ENCODE data around the gene CDC42EP4.

GRCh38 chr17:73320601-73321264, 8.9 kb upstream of the CDC42EP4 start:
- TF ChIP-seq CTCF (IDR thresholded peaks at IDR 0.05; ENCODE audit: low read depth, low read length, missing input control) (no peak), RAD21 (IDR thresholded peaks at IDR 0.05) (no peak), GABPA (IDR thresholded peaks at IDR 0.05 in 1 of 2, conservative IDR thresholded peaks at IDR 0.05 in 1 of 2) (no peak), EGR1 (IDR thresholded peaks at IDR 0.05; ENCODE audit: low read depth in 2 of 2) (no peak), REST (IDR thresholded peaks at IDR 0.05) (no peak), SP1 (IDR thresholded peaks at IDR 0.05) (no peak), JUND (IDR thresholded peaks at IDR 0.05) (no peak), ATF3 (IDR thresholded peaks at IDR 0.05) (no peak), TAF1 (conservative IDR thresholded peaks at IDR 0.05) (no peak), YY1 (IDR thresholded peaks at IDR 0.05) (no peak)
- TF ChIP-seq, protein P1, sequence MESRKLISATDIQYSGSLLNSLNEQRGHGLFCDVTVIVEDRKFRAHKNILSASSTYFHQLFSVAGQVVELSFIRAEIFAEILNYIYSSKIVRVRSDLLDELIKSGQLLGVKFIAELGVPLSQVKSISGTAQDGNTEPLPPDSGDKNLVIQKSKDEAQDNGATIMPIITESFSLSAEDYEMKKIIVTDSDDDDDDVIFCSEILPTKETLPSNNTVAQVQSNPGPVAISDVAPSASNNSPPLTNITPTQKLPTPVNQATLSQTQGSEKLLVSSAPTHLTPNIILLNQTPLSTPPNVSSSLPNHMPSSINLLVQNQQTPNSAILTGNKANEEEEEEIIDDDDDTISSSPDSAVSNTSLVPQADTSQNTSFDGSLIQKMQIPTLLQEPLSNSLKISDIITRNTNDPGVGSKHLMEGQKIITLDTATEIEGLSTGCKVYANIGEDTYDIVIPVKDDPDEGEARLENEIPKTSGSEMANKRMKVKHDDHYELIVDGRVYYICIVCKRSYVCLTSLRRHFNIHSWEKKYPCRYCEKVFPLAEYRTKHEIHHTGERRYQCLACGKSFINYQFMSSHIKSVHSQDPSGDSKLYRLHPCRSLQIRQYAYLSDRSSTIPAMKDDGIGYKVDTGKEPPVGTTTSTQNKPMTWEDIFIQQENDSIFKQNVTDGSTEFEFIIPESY (IDR thresholded peaks at IDR 0.05), result no peak
- TF ChIP-seq, protein P2, sequence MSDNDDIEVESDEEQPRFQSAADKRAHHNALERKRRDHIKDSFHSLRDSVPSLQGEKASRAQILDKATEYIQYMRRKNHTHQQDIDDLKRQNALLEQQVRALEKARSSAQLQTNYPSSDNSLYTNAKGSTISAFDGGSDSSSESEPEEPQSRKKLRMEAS (IDR thresholded peaks at IDR 0.05), result no peak
